Stimulated activated naive CD8-positive, alpha-beta T cell treated with anti-CD3 and anti-CD28 coated beads, Interleukin-15, amount 100 ng/mL, for 72 hours (primary cell): ENCODE data around the gene PDXK.
A peak's percentile ranks its signal among the peaks of the same experiment; 100 is the strongest.
"Not testable (repeated sequence)": the region's sequence is repeated elsewhere in the genome, so short reads cannot be mapped to it uniquely, and the experiment has no call there.

ENCODE experiments used
- ATAC-seq: fragments of 150-1000 bp; cut with Tn5 transposase; 2 replicates; pipeline ENCODE4 v1.10.0; 2021; ENCODE audit warnings: mild to moderate bottlenecking, moderate library complexity
- DNase-seq, 2 donors: peaks; one replicate each; pipeline ENCODE4 v3.0.0; 2021 to 2022
- H3K27ac Mint-ChIP-seq, 2 donors: one replicate each; pipeline ENCODE4 v1.8.0; 2022; ENCODE audit warnings: mild to moderate bottlenecking in 2 of 2, mixed read lengths in 2 of 2, moderate library complexity in 2 of 2
- H3K27me3 Mint-ChIP-seq: one replicate; pipeline ENCODE4 v1.8.0; 2022; ENCODE audit warnings: mixed read lengths
- H3K4me1 Mint-ChIP-seq: one replicate; pipeline ENCODE4 v1.8.0; 2022; ENCODE audit warnings: mild to moderate bottlenecking, mixed read lengths
- H3K4me3 Mint-ChIP-seq, 2 donors: one replicate each; pipeline ENCODE4 v1.8.0; 2022; ENCODE audit warnings: mild to moderate bottlenecking in 2 of 2, mixed read lengths in 2 of 2, moderate library complexity in 1 of 2
- H3K9me3 Mint-ChIP-seq, 2 donors: one replicate each; pipeline ENCODE4 v1.8.0; 2022; ENCODE audit warnings: mixed read lengths in 2 of 2

The PDXK gene

GRCh38 chr21:43713123-43713522 lies 5.8 kb upstream of the PDXK start:
- not testable (repeated sequence) for H3K9me3 Mint-ChIP-seq, H3K27ac Mint-ChIP-seq, ATAC-seq, H3K4me3 Mint-ChIP-seq, DNase-seq
- H3K4me1 Mint-ChIP-seq, result peaks cover 29% of the 10 kb centered on the region
- H3K27me3 Mint-ChIP-seq, result peaks cover 29% of the 10 kb centered on the region

- Mint-ChIP-seq H3K27me3 (peaks cover 32% of the 10 kb centered on the region), H3K9me3 (no peaks in the 10 kb centered on the region), H3K27ac (peak overlapping the region in 1 of 2 donors; percentile 78), H3K4me3 (no peak overlapping the region), H3K4me1 (peaks cover 50% of the 10 kb centered on the region)
- DNase-seq (no peak), ATAC-seq (no peak)
Measured at GRCh38 chr21:43716376-43717165, 2.4 kb upstream of the PDXK start.

- Mint-ChIP-seq H3K27me3 (peaks cover 32% of the 10 kb centered on the region), H3K4me1 (peaks cover 58% of the 10 kb centered on the region), H3K4me3 (peak overlapping the region in 1 of 2 donors; percentile 89), H3K9me3 (no peaks in the 10 kb centered on the region), H3K27ac (peak overlapping the region in 1 of 2 donors; percentile 44)
- ATAC-seq (no peak), DNase-seq (no peak)
Measured at GRCh38 chr21:43717166-43717853, 1.6 kb upstream of the PDXK start.

GRCh38 chr21:43717967-43718871 lies 710 bp upstream of the PDXK start:
- Mint-ChIP-seq H3K4me1 (peaks cover 65% of the 10 kb centered on the region), H3K4me3 (peak overlapping the region; percentile 82 to 89), H3K27ac (peak overlapping the region; percentile 13 to 65), H3K9me3 (no peaks in the 10 kb centered on the region), H3K27me3 (peaks cover 32% of the 10 kb centered on the region)
- DNase-seq (no peak), ATAC-seq (peak; percentile 3)

GRCh38 chr21:43719748-43720538 lies 1.0 kb downstream of the PDXK start:
- peaks cover 74% of the 10 kb centered on the region for H3K4me1 Mint-ChIP-seq
- no peak for DNase-seq
- peak; percentile 10 for ATAC-seq
- H3K27me3 Mint-ChIP-seq, result peaks cover 32% of the 10 kb centered on the region
- H3K9me3 Mint-ChIP-seq, result no peaks in the 10 kb centered on the region
- H3K4me3 Mint-ChIP-seq, result peak overlapping the region; percentile 82 to 89
- peak overlapping the region; percentile 69 to 96 for H3K27ac Mint-ChIP-seq

GRCh38 chr21:43720539-43721166 lies 1.7 kb downstream of the PDXK start:
- DNase-seq, result no peak
- Mint-ChIP-seq H3K4me1 (peaks cover 76% of the 10 kb centered on the region), H3K27me3 (peaks cover 28% of the 10 kb centered on the region), H3K27ac (peak overlapping the region in 1 of 2 donors; percentile 71), H3K9me3 (no peaks in the 10 kb centered on the region), H3K4me3 (peak overlapping the region; percentile 82 to 89)
- no peak for ATAC-seq

GRCh38 chr21:43721206-43721605 lies 2.3 kb downstream of the PDXK start:
- H3K9me3 Mint-ChIP-seq, result no peaks in the 10 kb centered on the region
- ATAC-seq (no peak), DNase-seq (no peak)
- no peak overlapping the region for H3K27ac Mint-ChIP-seq
- peaks cover 77% of the 10 kb centered on the region for H3K4me1 Mint-ChIP-seq
- peak overlapping the region; percentile 82 to 89 for H3K4me3 Mint-ChIP-seq
- H3K27me3 Mint-ChIP-seq, result peaks cover 22% of the 10 kb centered on the region

- Mint-ChIP-seq H3K27ac (no peak overlapping the region), H3K4me1 (peaks cover 75% of the 10 kb centered on the region), H3K4me3 (peak overlapping the region in 1 of 2 donors; percentile 27)
Measured at GRCh38 chr21:43721939-43722338, 3.0 kb downstream of the PDXK start.

GRCh38 chr21:43723648-43724047 lies 4.7 kb downstream of the PDXK start:
- DNase-seq (no peak), ATAC-seq (no peak)
- no peaks in the 10 kb centered on the region for H3K27me3 Mint-ChIP-seq
- no peaks in the 10 kb centered on the region for H3K9me3 Mint-ChIP-seq
- H3K27ac Mint-ChIP-seq, result no peak overlapping the region
- H3K4me3 Mint-ChIP-seq, result no peak overlapping the region
- peaks cover 79% of the 10 kb centered on the region for H3K4me1 Mint-ChIP-seq

More at GRCh38 chr21:43721939-43722338, 3.0 kb downstream of the PDXK start:
- Mint-ChIP-seq H3K9me3 (no peaks in the 10 kb centered on the region), H3K27me3 (peaks cover 15% of the 10 kb centered on the region)
- ATAC-seq (no peak), DNase-seq (no peak)

- no peaks in the 10 kb centered on the region for H3K27me3 Mint-ChIP-seq
- no peak for ATAC-seq
- no peak for DNase-seq
- peak overlapping the region; percentile 21 to 94 for H3K4me3 Mint-ChIP-seq
- H3K27ac Mint-ChIP-seq, result no peak overlapping the region
- H3K4me1 Mint-ChIP-seq, result peaks cover 82% of the 10 kb centered on the region
- H3K9me3 Mint-ChIP-seq, result no peaks in the 10 kb centered on the region
Measured at GRCh38 chr21:43726686-43727518, 8.0 kb downstream of the PDXK start.

GRCh38 chr21:43727519-43728153 lies 8.7 kb downstream of the PDXK start:
- Mint-ChIP-seq H3K4me3 (peak overlapping the region; percentile 89 to 94), H3K4me1 (peaks cover 79% of the 10 kb centered on the region), H3K9me3 (no peaks in the 10 kb centered on the region), H3K27me3 (no peaks in the 10 kb centered on the region), H3K27ac (peak overlapping the region in 1 of 2 donors; percentile 87)
- ATAC-seq, result peak; percentile 2
- no peak for DNase-seq

- Mint-ChIP-seq H3K27ac (peak overlapping the region; percentile 72 to 87), H3K4me3 (peak overlapping the region; percentile 89 to 94), H3K4me1 (peaks cover 79% of the 10 kb centered on the region), H3K27me3 (no peaks in the 10 kb centered on the region), H3K9me3 (no peaks in the 10 kb centered on the region)
- no peak for DNase-seq
- ATAC-seq, result peak; percentile 40
Measured at GRCh38 chr21:43728154-43728466, 9.2 kb downstream of the PDXK start.
